HEK293 (cell line): ENCODE data around the gene ADGRD2.

ENCODE experiments used
- CTCF ChIA-PET: fragments of 350-600 bp; formaldehyde crosslinking; extraction: SDS; loops from one replicate; lab custom pipeline; 2021; ENCODE audit warnings: antibody characterized with exemption; lab: Yijun Ruan, JAX
- POLR2A ChIA-PET: fragments of 300-600 bp; formaldehyde crosslinking; extraction: SDS; loops from one replicate; lab custom pipeline; 2020; ENCODE audit warnings: antibody characterized with exemption, inconsistent platforms; lab: Yijun Ruan, JAX
- H3K27ac ChIP-seq: fragments of 200-500 bp; sonication (Bioruptor generic); 2 replicates; pipeline ENCODE4 v1.5.1; 2014; ENCODE audit warnings: low read depth, low read length, control low read depth, inconsistent platforms; ENCODE audit errors: extremely low read depth
- H3K36me3 ChIP-seq, 2 experiments: fragments of 200-500 bp in 1 of 2; sonication (Bioruptor generic) in 1 of 2; 1 replicate in 1 of 2; 2 replicates in 1 of 2; pipeline ENCODE4 v1.5.1; 2014 to 2017; ENCODE audit warnings: inconsistent platforms in 2 of 2, low read length in 2 of 2; ENCODE audit not compliant: control insufficient read depth in 2 of 2, insufficient read depth in 1 of 2
- H3K4me1 ChIP-seq: fragments of 200-500 bp; sonication (Bioruptor generic); 2 replicates; pipeline ENCODE4 v1.5.1; 2014; ENCODE audit warnings: mild to moderate bottlenecking, low read length, inconsistent platforms; ENCODE audit not compliant: control insufficient read depth, insufficient read depth
- H3K4me3 ChIP-seq: 2 replicates; pipeline ENCODE4 v1.5.1; 2011; ENCODE audit warnings: low read depth, mild to moderate bottlenecking, control low read depth, low read length, moderate library complexity
- H3K9me3 ChIP-seq: fragments of 200-500 bp; sonication (Bioruptor generic); 2 replicates; pipeline ENCODE4 v1.5.1; 2014; ENCODE audit warnings: low read depth, low read length, inconsistent platforms; ENCODE audit not compliant: control insufficient read depth, insufficient read depth
- BCL11A ChIP-seq: fragments of 450-650 bp; formaldehyde crosslinking; IDR thresholded peaks from 2 replicates; pipeline ENCODE4 v1.5.1; 2016; ENCODE audit warnings: low read depth, missing biosample characterization, missing genetic modification characterization
- BCL11B ChIP-seq: fragments of 450-650 bp; formaldehyde crosslinking; IDR thresholded peaks from 2 replicates; pipeline ENCODE4 v1.5.1; 2016; ENCODE audit warnings: low read depth, missing biosample characterization, missing genetic modification characterization
- KLF1 ChIP-seq: fragments of 450-650 bp; formaldehyde crosslinking; IDR thresholded peaks from 2 replicates; pipeline ENCODE4 v1.5.1; 2016; ENCODE audit warnings: missing biosample characterization, missing genetic modification characterization
- SCRT1 ChIP-seq: fragments of 450-650 bp; formaldehyde crosslinking; IDR thresholded peaks from 2 replicates; pipeline ENCODE4 v1.5.1; 2016; ENCODE audit warnings: missing biosample characterization, missing genetic modification characterization, borderline replicate concordance
- ZBTB17 ChIP-seq: fragments of 450-650 bp; formaldehyde crosslinking; IDR thresholded peaks from 2 replicates; pipeline ENCODE4 v1.5.1; 2016; ENCODE audit warnings: missing biosample characterization, missing genetic modification characterization
- ZBTB7A ChIP-seq: fragments of 450-650 bp; formaldehyde crosslinking; IDR thresholded peaks from 2 replicates; pipeline ENCODE4 v1.5.1; 2016; ENCODE audit warnings: low read depth, missing biosample characterization, missing genetic modification characterization
- ZNF610 ChIP-seq: fragments of 450-650 bp; formaldehyde crosslinking; IDR thresholded peaks from 2 replicates; pipeline ENCODE4 v1.5.1; 2016; ENCODE audit warnings: missing biosample characterization, missing genetic modification characterization, borderline replicate concordance
- ZNF701 ChIP-seq: fragments of 450-650 bp; formaldehyde crosslinking; IDR thresholded peaks from 2 replicates; pipeline ENCODE4 v1.5.1; 2016; ENCODE audit warnings: missing biosample characterization, missing genetic modification characterization
- ZSCAN16 ChIP-seq: fragments of 450-650 bp; formaldehyde crosslinking; IDR thresholded peaks from 2 replicates; pipeline ENCODE4 v1.5.1; 2016; ENCODE audit warnings: missing biosample characterization, missing genetic modification characterization
- TF ChIP-seq, protein P1 (sequence below): fragments of 450-650 bp; formaldehyde crosslinking; IDR thresholded peaks from 2 replicates; pipeline ENCODE4 v1.5.1; 2016; ENCODE audit warnings: missing biosample characterization, missing genetic modification characterization
- TF ChIP-seq, protein P2 (sequence below): fragments of 450-650 bp; IDR thresholded peaks from 2 replicates; pipeline ENCODE4 v1.5.1; 2018; ENCODE audit warnings: missing biosample characterization, mild to moderate bottlenecking, missing genetic modification characterization
- TF ChIP-seq, protein P3 (sequence below): fragments of 450-650 bp; formaldehyde crosslinking; IDR thresholded peaks from 2 replicates; pipeline ENCODE4 v1.5.1; 2016; ENCODE audit warnings: missing biosample characterization, missing genetic modification characterization
- TF ChIP-seq, protein P4 (sequence below): fragments of 450-650 bp; formaldehyde crosslinking; IDR thresholded peaks from 2 replicates; pipeline ENCODE4 v1.5.1; 2016; ENCODE audit warnings: missing biosample characterization, missing genetic modification characterization, borderline replicate concordance

The ADGRD2 gene

DNA sequence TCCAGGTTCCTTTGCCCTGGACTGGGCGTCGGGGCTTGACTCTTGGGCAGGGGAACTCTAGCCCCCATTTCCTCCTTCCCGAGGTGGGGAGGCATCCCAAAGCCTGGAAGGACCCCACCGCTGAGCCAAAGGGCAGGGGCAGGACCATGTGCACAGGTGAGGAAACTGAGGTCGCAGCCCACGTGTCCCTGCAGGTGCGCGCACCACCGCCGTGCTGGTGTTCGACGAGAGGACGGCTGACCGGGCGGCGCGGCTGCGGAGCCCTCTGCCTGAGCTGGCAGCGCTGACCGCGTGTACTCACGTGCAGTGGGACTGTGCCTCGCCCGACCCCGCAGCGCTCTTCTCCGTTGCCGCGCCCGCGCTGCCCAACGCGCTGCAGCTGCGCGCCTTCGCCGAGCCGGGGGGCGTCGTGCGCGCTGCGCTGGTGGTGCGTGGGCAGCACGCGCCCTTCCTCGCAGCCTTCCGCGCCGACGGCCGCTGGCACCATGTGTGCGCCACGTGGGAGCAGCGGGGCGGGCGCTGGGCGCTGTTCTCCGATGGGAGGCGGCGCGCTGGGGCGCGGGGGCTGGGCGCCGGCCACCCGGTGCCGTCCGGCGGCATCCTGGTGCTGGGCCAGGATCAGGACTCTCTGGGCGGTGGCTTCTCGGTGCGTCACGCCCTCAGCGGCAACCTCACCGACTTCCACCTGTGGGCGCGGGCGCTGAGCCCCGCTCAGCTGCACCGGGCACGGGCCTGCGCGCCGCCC, 2.8 kb downstream of the ADGRD2 start (continued):
- TF ChIP-seq, protein P1, sequence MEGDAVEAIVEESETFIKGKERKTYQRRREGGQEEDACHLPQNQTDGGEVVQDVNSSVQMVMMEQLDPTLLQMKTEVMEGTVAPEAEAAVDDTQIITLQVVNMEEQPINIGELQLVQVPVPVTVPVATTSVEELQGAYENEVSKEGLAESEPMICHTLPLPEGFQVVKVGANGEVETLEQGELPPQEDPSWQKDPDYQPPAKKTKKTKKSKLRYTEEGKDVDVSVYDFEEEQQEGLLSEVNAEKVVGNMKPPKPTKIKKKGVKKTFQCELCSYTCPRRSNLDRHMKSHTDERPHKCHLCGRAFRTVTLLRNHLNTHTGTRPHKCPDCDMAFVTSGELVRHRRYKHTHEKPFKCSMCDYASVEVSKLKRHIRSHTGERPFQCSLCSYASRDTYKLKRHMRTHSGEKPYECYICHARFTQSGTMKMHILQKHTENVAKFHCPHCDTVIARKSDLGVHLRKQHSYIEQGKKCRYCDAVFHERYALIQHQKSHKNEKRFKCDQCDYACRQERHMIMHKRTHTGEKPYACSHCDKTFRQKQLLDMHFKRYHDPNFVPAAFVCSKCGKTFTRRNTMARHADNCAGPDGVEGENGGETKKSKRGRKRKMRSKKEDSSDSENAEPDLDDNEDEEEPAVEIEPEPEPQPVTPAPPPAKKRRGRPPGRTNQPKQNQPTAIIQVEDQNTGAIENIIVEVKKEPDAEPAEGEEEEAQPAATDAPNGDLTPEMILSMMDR: no peak
- TF ChIP-seq ZNF610: no peak
- TF ChIP-seq ZBTB17 (tag by site-specific recombination): no peak

DNA sequence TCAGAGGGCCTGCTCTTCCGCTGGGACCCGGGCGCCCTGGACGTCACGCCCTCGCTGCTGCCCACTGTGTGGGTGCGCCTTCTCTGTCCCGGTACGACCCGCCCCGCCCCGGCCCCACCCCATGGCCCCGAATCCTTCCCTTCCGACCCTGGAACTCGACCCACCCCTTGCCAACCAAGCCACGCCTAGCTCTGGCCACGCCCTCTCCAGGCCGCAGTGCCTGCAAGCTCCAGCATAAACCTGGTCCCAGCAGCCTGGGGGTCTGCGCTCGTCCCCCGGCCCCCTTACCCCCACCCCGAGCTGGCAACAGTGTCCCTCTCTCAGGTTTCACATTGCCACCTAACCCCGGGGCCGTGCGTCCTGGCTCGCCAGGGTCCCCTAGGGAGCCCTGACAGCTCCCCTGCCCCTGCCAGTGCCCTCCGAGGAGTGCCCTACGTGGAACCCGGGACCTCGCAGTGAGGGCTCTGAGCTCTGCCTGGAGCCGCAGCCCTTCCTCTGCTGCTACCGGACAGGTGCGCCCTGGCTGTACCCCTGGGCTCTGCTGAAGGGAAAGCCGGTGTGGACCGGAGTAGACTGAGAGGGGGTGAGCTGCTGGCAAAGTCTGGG, 3.4 kb downstream of the ADGRD2 start:
- CTCF ChIA-PET: interaction anchor here (0.6 to 0.7 kb wide), 2 partner anchors 12 to 264 kb away, joined by 3 read pairs; no protein-coding TSS in a partner anchor

DNA sequence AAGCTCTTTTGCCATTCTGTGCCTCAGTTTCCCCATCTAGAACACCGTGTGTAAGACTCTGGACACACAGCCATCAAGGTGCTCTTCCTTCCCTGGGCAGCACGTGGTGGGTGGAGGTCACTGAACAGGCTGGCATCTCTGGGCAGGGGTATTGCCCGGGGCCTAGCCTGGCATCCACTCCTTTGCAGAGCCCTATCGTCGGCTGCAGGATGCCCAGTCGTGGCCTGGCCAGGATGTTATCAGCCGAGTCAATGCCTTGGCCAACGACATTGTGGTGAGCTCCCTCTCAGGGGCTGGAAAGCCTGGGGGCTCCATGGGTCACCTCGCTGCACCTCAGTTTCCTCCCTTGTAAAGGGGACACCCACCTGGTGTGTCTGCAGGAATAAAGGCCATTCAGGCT, 4.0 kb downstream of the ADGRD2 start:
- Histone ChIP-seq H3K4me3 (no peak overlapping the region), H3K4me1 (no peaks in the 10 kb centered on the region; the same call in 1 of the 2 replicates), H3K9me3 (no peaks in the 10 kb centered on the region), H3K27ac (no peak overlapping the region), H3K36me3 (no peaks in the 10 kb centered on the region)
- ChIA-PET CTCF (interaction anchor here (0.6 to 0.7 kb wide), 2 partner anchors 12 to 264 kb away, joined by 3 read pairs; no protein-coding TSS in a partner anchor), POLR2A (interaction anchor here (0.6 to 1.4 kb wide), 2 partner anchors 12 to 543 kb away, joined by 4 to 5 read pairs; no protein-coding TSS in a partner anchor)
- no peak for TF ChIP-seq BCL11A
- no peak for TF ChIP-seq ZBTB7A
- TF ChIP-seq, protein P2, sequence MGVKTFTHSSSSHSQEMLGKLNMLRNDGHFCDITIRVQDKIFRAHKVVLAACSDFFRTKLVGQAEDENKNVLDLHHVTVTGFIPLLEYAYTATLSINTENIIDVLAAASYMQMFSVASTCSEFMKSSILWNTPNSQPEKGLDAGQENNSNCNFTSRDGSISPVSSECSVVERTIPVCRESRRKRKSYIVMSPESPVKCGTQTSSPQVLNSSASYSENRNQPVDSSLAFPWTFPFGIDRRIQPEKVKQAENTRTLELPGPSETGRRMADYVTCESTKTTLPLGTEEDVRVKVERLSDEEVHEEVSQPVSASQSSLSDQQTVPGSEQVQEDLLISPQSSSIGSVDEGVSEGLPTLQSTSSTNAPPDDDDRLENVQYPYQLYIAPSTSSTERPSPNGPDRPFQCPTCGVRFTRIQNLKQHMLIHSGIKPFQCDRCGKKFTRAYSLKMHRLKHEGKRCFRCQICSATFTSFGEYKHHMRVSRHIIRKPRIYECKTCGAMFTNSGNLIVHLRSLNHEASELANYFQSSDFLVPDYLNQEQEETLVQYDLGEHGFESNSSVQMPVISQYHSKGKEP (tag by site-specific recombination): no peak
- no peak for TF ChIP-seq ZNF701 (tag by site-specific recombination)
- TF ChIP-seq SCRT1: no peak
- TF ChIP-seq, protein P3, sequence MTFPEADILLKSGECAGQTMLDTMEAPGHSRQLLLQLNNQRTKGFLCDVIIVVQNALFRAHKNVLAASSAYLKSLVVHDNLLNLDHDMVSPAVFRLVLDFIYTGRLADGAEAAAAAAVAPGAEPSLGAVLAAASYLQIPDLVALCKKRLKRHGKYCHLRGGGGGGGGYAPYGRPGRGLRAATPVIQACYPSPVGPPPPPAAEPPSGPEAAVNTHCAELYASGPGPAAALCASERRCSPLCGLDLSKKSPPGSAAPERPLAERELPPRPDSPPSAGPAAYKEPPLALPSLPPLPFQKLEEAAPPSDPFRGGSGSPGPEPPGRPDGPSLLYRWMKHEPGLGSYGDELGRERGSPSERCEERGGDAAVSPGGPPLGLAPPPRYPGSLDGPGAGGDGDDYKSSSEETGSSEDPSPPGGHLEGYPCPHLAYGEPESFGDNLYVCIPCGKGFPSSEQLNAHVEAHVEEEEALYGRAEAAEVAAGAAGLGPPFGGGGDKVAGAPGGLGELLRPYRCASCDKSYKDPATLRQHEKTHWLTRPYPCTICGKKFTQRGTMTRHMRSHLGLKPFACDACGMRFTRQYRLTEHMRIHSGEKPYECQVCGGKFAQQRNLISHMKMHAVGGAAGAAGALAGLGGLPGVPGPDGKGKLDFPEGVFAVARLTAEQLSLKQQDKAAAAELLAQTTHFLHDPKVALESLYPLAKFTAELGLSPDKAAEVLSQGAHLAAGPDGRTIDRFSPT (tag by site-specific recombination): 0 out of 2 replicates have a peak, but pooled peaks have one; percentile 28

More for the DNA sequence above, 3.4 kb downstream of the ADGRD2 start:
- no peaks in the 10 kb centered on the region; the same call in 1 of the 2 replicates for H3K4me1 ChIP-seq
- no peak overlapping the region for H3K4me3 ChIP-seq
- POLR2A ChIA-PET: interaction anchor here (0.6 to 1.4 kb wide), 3 partner anchors 9 to 542 kb away, joined by 3 to 5 read pairs (median 4); no protein-coding TSS in a partner anchor
- H3K9me3 ChIP-seq: no peaks in the 10 kb centered on the region
- no peaks in the 10 kb centered on the region for H3K36me3 ChIP-seq
- TF ChIP-seq ZSCAN16: no peak
- no peak for TF ChIP-seq BCL11B (tag by site-specific recombination)
- TF ChIP-seq, protein P3 (tag by site-specific recombination): no peak
- peak; percentile 57 for TF ChIP-seq KLF1 (tag by site-specific recombination)
- TF ChIP-seq, protein P4, sequence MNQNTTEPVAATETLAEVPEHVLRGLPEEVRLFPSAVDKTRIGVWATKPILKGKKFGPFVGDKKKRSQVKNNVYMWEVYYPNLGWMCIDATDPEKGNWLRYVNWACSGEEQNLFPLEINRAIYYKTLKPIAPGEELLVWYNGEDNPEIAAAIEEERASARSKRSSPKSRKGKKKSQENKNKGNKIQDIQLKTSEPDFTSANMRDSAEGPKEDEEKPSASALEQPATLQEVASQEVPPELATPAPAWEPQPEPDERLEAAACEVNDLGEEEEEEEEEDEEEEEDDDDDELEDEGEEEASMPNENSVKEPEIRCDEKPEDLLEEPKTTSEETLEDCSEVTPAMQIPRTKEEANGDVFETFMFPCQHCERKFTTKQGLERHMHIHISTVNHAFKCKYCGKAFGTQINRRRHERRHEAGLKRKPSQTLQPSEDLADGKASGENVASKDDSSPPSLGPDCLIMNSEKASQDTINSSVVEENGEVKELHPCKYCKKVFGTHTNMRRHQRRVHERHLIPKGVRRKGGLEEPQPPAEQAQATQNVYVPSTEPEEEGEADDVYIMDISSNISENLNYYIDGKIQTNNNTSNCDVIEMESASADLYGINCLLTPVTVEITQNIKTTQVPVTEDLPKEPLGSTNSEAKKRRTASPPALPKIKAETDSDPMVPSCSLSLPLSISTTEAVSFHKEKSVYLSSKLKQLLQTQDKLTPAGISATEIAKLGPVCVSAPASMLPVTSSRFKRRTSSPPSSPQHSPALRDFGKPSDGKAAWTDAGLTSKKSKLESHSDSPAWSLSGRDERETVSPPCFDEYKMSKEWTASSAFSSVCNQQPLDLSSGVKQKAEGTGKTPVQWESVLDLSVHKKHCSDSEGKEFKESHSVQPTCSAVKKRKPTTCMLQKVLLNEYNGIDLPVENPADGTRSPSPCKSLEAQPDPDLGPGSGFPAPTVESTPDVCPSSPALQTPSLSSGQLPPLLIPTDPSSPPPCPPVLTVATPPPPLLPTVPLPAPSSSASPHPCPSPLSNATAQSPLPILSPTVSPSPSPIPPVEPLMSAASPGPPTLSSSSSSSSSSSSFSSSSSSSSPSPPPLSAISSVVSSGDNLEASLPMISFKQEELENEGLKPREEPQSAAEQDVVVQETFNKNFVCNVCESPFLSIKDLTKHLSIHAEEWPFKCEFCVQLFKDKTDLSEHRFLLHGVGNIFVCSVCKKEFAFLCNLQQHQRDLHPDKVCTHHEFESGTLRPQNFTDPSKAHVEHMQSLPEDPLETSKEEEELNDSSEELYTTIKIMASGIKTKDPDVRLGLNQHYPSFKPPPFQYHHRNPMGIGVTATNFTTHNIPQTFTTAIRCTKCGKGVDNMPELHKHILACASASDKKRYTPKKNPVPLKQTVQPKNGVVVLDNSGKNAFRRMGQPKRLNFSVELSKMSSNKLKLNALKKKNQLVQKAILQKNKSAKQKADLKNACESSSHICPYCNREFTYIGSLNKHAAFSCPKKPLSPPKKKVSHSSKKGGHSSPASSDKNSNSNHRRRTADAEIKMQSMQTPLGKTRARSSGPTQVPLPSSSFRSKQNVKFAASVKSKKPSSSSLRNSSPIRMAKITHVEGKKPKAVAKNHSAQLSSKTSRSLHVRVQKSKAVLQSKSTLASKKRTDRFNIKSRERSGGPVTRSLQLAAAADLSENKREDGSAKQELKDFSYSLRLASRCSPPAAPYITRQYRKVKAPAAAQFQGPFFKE (tag by site-specific recombination): no peak
- no peak overlapping the region for H3K27ac ChIP-seq
